ENCODE measurements around the gene DTX3L.

- no peak for TF ChIP-seq CTCF (conservative IDR thresholded peaks at IDR 0.05; ENCODE audit: low read depth, low read length)
- no peak for TF ChIP-seq EZH2 (IDR thresholded peaks at IDR 0.05; ENCODE audit: borderline replicate concordance, low read depth, low read length, poor library complexity, severe bottlenecking)
These were observed 25.1 kb upstream of the DTX3L start for GRCh38 chr3:122538956-122539490.

Data from A673 (cell line).